ENCODE measurements around the gene TCF4. TPM values are rescaled to one million over a fixed set of nuclear protein-coding genes. Genes with fewer than 3 reads are reported as not detected.

Gene TCF4
- total and polyA plus RNA-seq, 7 experiments from 2014 or later, result 0.94 to 21.8 (median 2.6) TPM

DNA sequence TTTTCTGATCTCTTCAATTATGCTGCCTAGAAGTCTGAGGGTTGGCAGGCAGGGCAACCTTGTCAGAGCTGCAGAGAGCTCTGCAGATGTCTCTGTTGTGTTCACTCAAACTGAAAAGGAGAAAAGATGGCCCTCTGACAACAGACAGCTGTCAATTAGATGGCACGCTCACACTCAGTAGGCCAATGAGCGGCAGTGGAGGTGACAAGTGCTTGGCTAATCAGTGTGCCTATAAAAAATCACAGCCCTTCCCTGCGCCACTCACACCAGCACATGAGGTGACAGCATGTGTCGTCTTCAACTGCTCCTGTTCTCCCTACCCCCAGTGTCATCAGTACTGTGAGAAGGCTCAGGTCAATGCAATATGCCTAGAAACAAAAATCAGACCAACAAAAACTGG is 203.9 kb downstream of the TCF4 start:
- H3K27me3 Mint-ChIP-seq, result no peaks in the 10 kb centered on the region
- no peaks in the 10 kb centered on the region for H3K27me3 ChIP-seq (ENCODE audit: control insufficient read depth in 2 of 2, insufficient read depth in 2 of 2, low read length in 2 of 2)
- no peaks in the 10 kb centered on the region for H3K4me1 ChIP-seq (ENCODE audit: control insufficient read depth in 2 of 2, insufficient read depth in 2 of 2, low read length in 2 of 2)
- H3K9me3 ChIP-seq (ENCODE audit: control insufficient read depth in 2 of 3, low read length in 3 of 3), result no peaks in the 10 kb centered on the region
- POLR2A ChIA-PET, result no interaction called here
- CTCF ChIA-PET, result no interaction called here
- H3K4me3 Mint-ChIP-seq, result no peak overlapping the region
- no peak for ATAC-seq
- intact Hi-C loops (cut with micrococcal nuclease), result no loop called here
- no peak overlapping the region for H3K27ac Mint-ChIP-seq
- H3K36me3 Mint-ChIP-seq, result no peaks in the 10 kb centered on the region
- H3K9me3 Mint-ChIP-seq, result no peaks in the 10 kb centered on the region
- H3K4me1 Mint-ChIP-seq, result peaks cover 0 to 2% (median 0%) of the 10 kb centered on the region in 7 donors
- no peak overlapping the region for H3K4me3 ChIP-seq (ENCODE audit: low read length)
- DNase-seq, result no peak
- H3K27ac ChIP-seq (ENCODE audit: low read depth, low read length), result no peak overlapping the region
- no peaks in the 10 kb centered on the region for H3K36me3 ChIP-seq (ENCODE audit: control insufficient read depth in 2 of 3, insufficient read depth in 3 of 3, low read length in 3 of 3)

GRCh38 chr18:55382277-55382805 is 205.7 kb downstream of the TCF4 start:
- H3K27me3 ChIP-seq (ENCODE audit: control insufficient read depth in 2 of 2, insufficient read depth in 2 of 2, low read length in 2 of 2), result no peaks in the 10 kb centered on the region
- no peak overlapping the region for H3K4me3 ChIP-seq (ENCODE audit: low read length)
- ChIA-PET CTCF (no interaction called here), POLR2A (no interaction called here)
- no peaks in the 10 kb centered on the region for H3K9me3 ChIP-seq (ENCODE audit: control insufficient read depth in 2 of 3, low read length in 3 of 3)
- no peak for DNase-seq
- H3K27ac ChIP-seq (ENCODE audit: low read depth, low read length), result no peak overlapping the region
- H3K4me1 ChIP-seq (ENCODE audit: control insufficient read depth in 2 of 2, insufficient read depth in 2 of 2, low read length in 2 of 2), result no peaks in the 10 kb centered on the region
- ATAC-seq, result no peak
- Mint-ChIP-seq H3K9me3 (no peaks in the 10 kb centered on the region), H3K4me3 (no peak overlapping the region), H3K36me3 (no peaks in the 10 kb centered on the region), H3K27me3 (no peaks in the 10 kb centered on the region), H3K4me1 (peaks cover 0 to 2% (median 0%) of the 10 kb centered on the region in 7 donors), H3K27ac (no peak overlapping the region)
- intact Hi-C loops (cut with micrococcal nuclease), result no loop called here
- H3K36me3 ChIP-seq (ENCODE audit: control insufficient read depth in 2 of 3, insufficient read depth in 3 of 3, low read length in 3 of 3), result no peaks in the 10 kb centered on the region

DNA sequence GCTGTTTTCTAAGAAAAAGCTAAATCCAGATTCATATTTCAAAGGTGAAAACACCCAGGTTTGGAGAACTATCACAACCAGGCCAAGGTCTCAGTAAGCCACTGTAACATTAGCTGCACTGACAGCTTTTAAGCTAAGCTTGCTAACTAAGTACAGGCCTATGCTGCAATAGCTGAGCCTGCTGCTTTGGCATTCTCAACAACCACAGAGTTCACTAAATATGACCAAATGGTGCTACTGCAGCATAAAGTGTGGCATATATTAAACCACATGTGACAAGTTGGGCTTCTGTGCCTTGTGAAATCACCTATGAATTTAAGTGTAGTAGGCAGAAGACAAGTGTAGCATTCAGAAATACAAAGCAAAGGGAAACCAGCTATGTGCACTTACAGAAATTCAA is 206.7 kb downstream of the TCF4 start:
- intact Hi-C loops (cut with micrococcal nuclease), result no loop called here

DNA sequence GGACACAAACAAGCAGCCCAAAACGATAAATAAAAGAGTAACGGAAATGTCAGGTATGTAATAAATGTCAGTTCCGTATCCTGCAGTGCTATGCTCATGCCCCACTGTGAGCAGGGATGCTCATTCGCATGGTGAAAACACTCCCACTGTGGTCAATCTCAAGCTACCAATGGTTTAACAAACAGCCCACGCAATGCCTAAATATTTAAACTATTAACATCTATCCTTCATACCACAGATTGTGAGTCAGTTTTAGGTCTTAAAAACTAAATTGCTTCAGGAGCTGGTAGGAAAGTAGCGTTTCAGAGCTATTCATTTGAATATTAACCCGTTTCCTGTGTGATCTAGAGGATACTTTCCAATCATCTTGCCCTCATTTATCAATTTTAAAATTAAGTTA is 207.4 kb downstream of the TCF4 start:
- CTCF ChIA-PET, result no interaction called here
- Mint-ChIP-seq H3K9me3 (peaks cover 0 to 2% (median 0%) of the 10 kb centered on the region in 11 donors), H3K36me3 (no peaks in the 10 kb centered on the region)

More for the DNA sequence above, 206.7 kb downstream of the TCF4 start:
- peaks cover 0 to 2% (median 0%) of the 10 kb centered on the region in 7 donors for H3K4me1 Mint-ChIP-seq
- ATAC-seq, result no peak
- ChIA-PET POLR2A (no interaction called here), CTCF (interaction anchor here (0.7 kb wide), 1 partner anchor 144 kb away, joined by 4 read pairs; no protein-coding TSS in a partner anchor)
- H3K27ac Mint-ChIP-seq, result no peak overlapping the region
- peaks cover 0 to 2% (median 0%) of the 10 kb centered on the region in 11 donors for H3K9me3 Mint-ChIP-seq
- Histone ChIP-seq H3K27me3 (ENCODE audit: control insufficient read depth in 2 of 2, insufficient read depth in 2 of 2, low read length in 2 of 2) (no peaks in the 10 kb centered on the region), H3K27ac (ENCODE audit: low read depth, low read length) (no peak overlapping the region), H3K4me3 (ENCODE audit: low read length) (no peak overlapping the region), H3K9me3 (ENCODE audit: control insufficient read depth in 2 of 3, low read length in 3 of 3) (no peaks in the 10 kb centered on the region), H3K4me1 (ENCODE audit: control insufficient read depth in 2 of 2, insufficient read depth in 2 of 2, low read length in 2 of 2) (no peaks in the 10 kb centered on the region), H3K36me3 (ENCODE audit: control insufficient read depth in 2 of 3, insufficient read depth in 3 of 3, low read length in 3 of 3) (no peaks in the 10 kb centered on the region)
- no peak for DNase-seq
- H3K36me3 Mint-ChIP-seq, result no peaks in the 10 kb centered on the region
- no peaks in the 10 kb centered on the region for H3K27me3 Mint-ChIP-seq
- H3K4me3 Mint-ChIP-seq, result no peak overlapping the region

GRCh38 chr18:55376387-55376786 is 211.6 kb downstream of the TCF4 start:
- no peaks in the 10 kb centered on the region for H3K36me3 ChIP-seq (ENCODE audit: control insufficient read depth in 2 of 3, insufficient read depth in 3 of 3, low read length in 3 of 3)
- no peak overlapping the region for H3K4me3 Mint-ChIP-seq
- ATAC-seq (peak; percentile 20), DNase-seq (no peak)
- H3K27ac Mint-ChIP-seq, result no peak overlapping the region
- H3K27me3 Mint-ChIP-seq, result no peaks in the 10 kb centered on the region
- H3K4me3 ChIP-seq (ENCODE audit: low read length), result no peak overlapping the region
- POLR2A ChIA-PET, result no interaction called here
- no peak overlapping the region for H3K27ac ChIP-seq (ENCODE audit: low read depth, low read length)
- H3K4me1 Mint-ChIP-seq, result no peaks in the 10 kb centered on the region
- no peaks in the 10 kb centered on the region for H3K4me1 ChIP-seq (ENCODE audit: control insufficient read depth in 2 of 2, insufficient read depth in 2 of 2, low read length in 2 of 2)
- CTCF ChIA-PET, result no interaction called here
- H3K9me3 ChIP-seq (ENCODE audit: control insufficient read depth in 2 of 3, low read length in 3 of 3), result no peaks in the 10 kb centered on the region
- H3K27me3 ChIP-seq (ENCODE audit: control insufficient read depth in 2 of 2, insufficient read depth in 2 of 2, low read length in 2 of 2), result no peaks in the 10 kb centered on the region
- peaks cover 0 to 10% (median 1%) of the 10 kb centered on the region in 11 donors for H3K9me3 Mint-ChIP-seq
- no peaks in the 10 kb centered on the region for H3K36me3 Mint-ChIP-seq
- intact Hi-C loops (cut with micrococcal nuclease), result loop anchor here in 1 of 2 donors (10.0 kb wide), 1 partner anchor 142 kb away; no protein-coding TSS in a partner anchor

More for the DNA sequence above, 207.4 kb downstream of the TCF4 start:
- Histone ChIP-seq H3K36me3 (ENCODE audit: control insufficient read depth in 2 of 3, insufficient read depth in 3 of 3, low read length in 3 of 3) (no peaks in the 10 kb centered on the region), H3K27ac (ENCODE audit: low read depth, low read length) (no peak overlapping the region), H3K4me1 (ENCODE audit: control insufficient read depth in 2 of 2, insufficient read depth in 2 of 2, low read length in 2 of 2) (no peaks in the 10 kb centered on the region), H3K27me3 (ENCODE audit: control insufficient read depth in 2 of 2, insufficient read depth in 2 of 2, low read length in 2 of 2) (no peaks in the 10 kb centered on the region), H3K9me3 (ENCODE audit: control insufficient read depth in 2 of 3, low read length in 3 of 3) (no peaks in the 10 kb centered on the region), H3K4me3 (ENCODE audit: low read length) (no peak overlapping the region)
- POLR2A ChIA-PET, result no interaction called here
- Mint-ChIP-seq H3K4me1 (peaks cover 0 to 2% (median 0%) of the 10 kb centered on the region in 7 donors), H3K27ac (no peak overlapping the region), H3K4me3 (no peak overlapping the region), H3K27me3 (no peaks in the 10 kb centered on the region)
- no peak for DNase-seq
- ATAC-seq, result no peak
- intact Hi-C loops (cut with micrococcal nuclease), result no loop called here

- no peaks in the 10 kb centered on the region for H3K9me3 ChIP-seq (ENCODE audit: control insufficient read depth in 2 of 3, low read length in 3 of 3)
- H3K4me1 ChIP-seq (ENCODE audit: control insufficient read depth in 2 of 2, insufficient read depth in 2 of 2, low read length in 2 of 2), result no peaks in the 10 kb centered on the region
- POLR2A ChIA-PET, result no interaction called here
- H3K36me3 ChIP-seq (ENCODE audit: control insufficient read depth in 2 of 3, insufficient read depth in 3 of 3, low read length in 3 of 3), result no peaks in the 10 kb centered on the region
- no peak overlapping the region for H3K4me3 ChIP-seq (ENCODE audit: low read length)
- Mint-ChIP-seq H3K27ac (no peak overlapping the region), H3K9me3 (peaks cover 0 to 10% (median 1%) of the 10 kb centered on the region in 11 donors), H3K4me1 (no peaks in the 10 kb centered on the region), H3K4me3 (no peak overlapping the region), H3K27me3 (no peaks in the 10 kb centered on the region), H3K36me3 (no peaks in the 10 kb centered on the region)
- intact Hi-C loops (cut with micrococcal nuclease), result loop anchor here in 1 of 2 donors (10.0 kb wide), 1 partner anchor 141 kb away; no protein-coding TSS in a partner anchor
- DNase-seq, result no peak
- H3K27me3 ChIP-seq (ENCODE audit: control insufficient read depth in 2 of 2, insufficient read depth in 2 of 2, low read length in 2 of 2), result no peaks in the 10 kb centered on the region
- H3K27ac ChIP-seq (ENCODE audit: low read depth, low read length), result no peak overlapping the region
- ATAC-seq, result no peak
- CTCF ChIA-PET, result no interaction called here
These were observed 212.1 kb downstream of the TCF4 start for GRCh38 chr18:55375930-55376329.

- no peaks in the 10 kb centered on the region for H3K4me1 ChIP-seq (ENCODE audit: control insufficient read depth in 2 of 2, insufficient read depth in 2 of 2, low read length in 2 of 2)
- intact Hi-C loops (cut with micrococcal nuclease), result loop anchor here in 1 of 2 donors (10.0 kb wide), 1 partner anchor 140 kb away; no protein-coding TSS in a partner anchor
- ATAC-seq (no peak), DNase-seq (no peak)
- no peaks in the 10 kb centered on the region for H3K9me3 ChIP-seq (ENCODE audit: control insufficient read depth in 2 of 3, low read length in 3 of 3)
- H3K27ac ChIP-seq (ENCODE audit: low read depth, low read length), result no peak overlapping the region
- no peak overlapping the region for H3K4me3 Mint-ChIP-seq
- ChIA-PET CTCF (no interaction called here), POLR2A (no interaction called here)
- H3K4me1 Mint-ChIP-seq, result no peaks in the 10 kb centered on the region
- H3K9me3 Mint-ChIP-seq, result peaks cover 0 to 10% (median 1%) of the 10 kb centered on the region in 11 donors
- H3K36me3 Mint-ChIP-seq, result no peaks in the 10 kb centered on the region
- no peaks in the 10 kb centered on the region for H3K36me3 ChIP-seq (ENCODE audit: control insufficient read depth in 2 of 3, insufficient read depth in 3 of 3, low read length in 3 of 3)
- H3K27me3 Mint-ChIP-seq, result no peaks in the 10 kb centered on the region
- no peaks in the 10 kb centered on the region for H3K27me3 ChIP-seq (ENCODE audit: control insufficient read depth in 2 of 2, insufficient read depth in 2 of 2, low read length in 2 of 2)
- H3K27ac Mint-ChIP-seq, result no peak overlapping the region
- no peak overlapping the region for H3K4me3 ChIP-seq (ENCODE audit: low read length)
These were observed 213.3 kb downstream of the TCF4 start for GRCh38 chr18:55374741-55375140.

Measured in naive thymus-derived CD4-positive, alpha-beta T cell (primary cell).